Loucy (cell line): ENCODE data around the gene PDZD4.

Source experiments
- EZH2phosphoT487 ChIP-seq: fragments of 200-600 bp; IDR thresholded peaks from 2 replicates; pipeline ENCODE4 v1.6.1; 2018; ENCODE audit warnings: antibody characterized with exemption, mild to moderate bottlenecking, moderate library complexity, borderline replicate concordance
- TF ChIP-seq, protein P1 (sequence below): fragments of 200-600 bp; sonication (generic); conservative IDR thresholded peaks from 2 replicates; pipeline ENCODE4 v1.5.1; 2014; ENCODE audit warnings: mild to moderate bottlenecking, antibody characterized with exemption, low read length

DNA sequence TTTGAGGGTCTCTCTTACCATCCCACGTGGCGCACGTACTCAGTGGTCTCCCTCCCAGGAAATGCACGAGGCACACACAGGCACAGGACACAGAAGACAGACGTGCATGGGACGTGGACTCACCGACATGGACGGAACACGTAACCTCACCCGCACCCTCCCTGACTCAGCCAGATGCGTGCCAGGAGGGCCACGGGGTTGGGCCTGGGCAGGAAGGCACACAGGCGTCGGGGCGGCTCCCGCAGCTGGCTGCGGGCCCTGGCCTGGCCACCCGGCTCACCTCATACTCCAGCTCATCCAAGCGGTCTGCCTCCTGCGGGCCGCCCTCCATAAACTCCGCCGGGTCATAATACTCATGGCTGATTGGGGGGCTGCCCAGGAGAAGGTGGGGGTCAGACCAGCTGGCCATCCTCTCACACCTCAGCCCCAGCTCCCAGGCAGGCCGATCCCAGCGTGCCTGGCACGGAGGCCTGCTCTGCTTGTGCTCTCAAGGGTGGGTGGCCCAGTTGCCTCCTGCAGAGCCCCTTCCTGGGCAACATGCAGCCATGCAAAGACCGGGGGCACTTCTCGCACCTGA, 23.3 kb downstream of the PDZD4 start:
- TF ChIP-seq, protein P1, sequence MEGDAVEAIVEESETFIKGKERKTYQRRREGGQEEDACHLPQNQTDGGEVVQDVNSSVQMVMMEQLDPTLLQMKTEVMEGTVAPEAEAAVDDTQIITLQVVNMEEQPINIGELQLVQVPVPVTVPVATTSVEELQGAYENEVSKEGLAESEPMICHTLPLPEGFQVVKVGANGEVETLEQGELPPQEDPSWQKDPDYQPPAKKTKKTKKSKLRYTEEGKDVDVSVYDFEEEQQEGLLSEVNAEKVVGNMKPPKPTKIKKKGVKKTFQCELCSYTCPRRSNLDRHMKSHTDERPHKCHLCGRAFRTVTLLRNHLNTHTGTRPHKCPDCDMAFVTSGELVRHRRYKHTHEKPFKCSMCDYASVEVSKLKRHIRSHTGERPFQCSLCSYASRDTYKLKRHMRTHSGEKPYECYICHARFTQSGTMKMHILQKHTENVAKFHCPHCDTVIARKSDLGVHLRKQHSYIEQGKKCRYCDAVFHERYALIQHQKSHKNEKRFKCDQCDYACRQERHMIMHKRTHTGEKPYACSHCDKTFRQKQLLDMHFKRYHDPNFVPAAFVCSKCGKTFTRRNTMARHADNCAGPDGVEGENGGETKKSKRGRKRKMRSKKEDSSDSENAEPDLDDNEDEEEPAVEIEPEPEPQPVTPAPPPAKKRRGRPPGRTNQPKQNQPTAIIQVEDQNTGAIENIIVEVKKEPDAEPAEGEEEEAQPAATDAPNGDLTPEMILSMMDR, result no peak
- no peak for TF ChIP-seq EZH2phosphoT487
